Endodermal cell (in vitro differentiated cells): Measurements from ENCODE around the gene ASIC5. TPM values are rescaled to one million over a fixed set of nuclear protein-coding genes. Genes with fewer than 3 reads are reported as not detected.

ENCODE experiments used
- DNase-seq: peaks from one replicate; pipeline ENCODE4 v3.0.0-alpha.2; 2017
- H3K27ac ChIP-seq: 2 replicates; pipeline ENCODE4 v1.5.1; 2013; ENCODE audit warnings: mild to moderate bottlenecking, low read depth, low read length, moderate library complexity
- H3K27me3 ChIP-seq: 2 replicates; pipeline ENCODE4 v1.6.1; 2013; ENCODE audit warnings: mild to moderate bottlenecking, low read length, moderate library complexity; ENCODE audit not compliant: insufficient read depth, control insufficient read depth, poor library complexity, severe bottlenecking
- H3K36me3 ChIP-seq: 2 replicates; pipeline ENCODE4 v1.7.0; 2013; ENCODE audit warnings: mild to moderate bottlenecking, low read length, moderate library complexity; ENCODE audit not compliant: control insufficient read depth, insufficient read depth
- H3K4me1 ChIP-seq: one replicate; pipeline ENCODE4 v1.7.0; 2013; ENCODE audit warnings: low read length; ENCODE audit not compliant: control insufficient read depth, insufficient read depth
- H3K4me3 ChIP-seq: 2 replicates; pipeline ENCODE4 v1.5.1; 2013; ENCODE audit warnings: mild to moderate bottlenecking, low read length, moderate library complexity
- H3K9ac ChIP-seq: 2 replicates; pipeline ENCODE4 v1.6.1; 2013; ENCODE audit warnings: mild to moderate bottlenecking, low read length, moderate library complexity; ENCODE audit not compliant: poor library complexity, severe bottlenecking; ENCODE audit errors: extremely low read depth
- H3K9me3 ChIP-seq: 2 replicates; pipeline ENCODE4 v1.6.1; 2013; ENCODE audit warnings: mild to moderate bottlenecking, low read length, moderate library complexity; ENCODE audit not compliant: control insufficient read depth
- H3K27ac Mint-ChIP-seq: 2 replicates; pipeline ENCODE4 v1.8.0; 2020; ENCODE audit warnings: mixed read lengths
- H3K27me3 Mint-ChIP-seq: 2 replicates; pipeline ENCODE4 v1.8.0; 2021; ENCODE audit warnings: mild to moderate bottlenecking, mixed read lengths; ENCODE audit not compliant: insufficient read depth
- H3K36me3 Mint-ChIP-seq: 2 replicates; pipeline ENCODE4 v1.8.0; 2020; ENCODE audit warnings: low read depth, mixed read lengths
- H3K4me1 Mint-ChIP-seq: 2 replicates; pipeline ENCODE4 v1.8.0; 2020; ENCODE audit warnings: mixed read lengths
- H3K4me3 Mint-ChIP-seq: 2 replicates; pipeline ENCODE4 v1.8.0; 2020; ENCODE audit warnings: mild to moderate bottlenecking, moderate library complexity, mixed read lengths
- H3K9me3 Mint-ChIP-seq: 2 replicates; pipeline ENCODE4 v1.8.0; 2020; ENCODE audit warnings: mild to moderate bottlenecking, mixed read lengths
- CTCF ChIP-seq: fragments of 200-600 bp; sonication (generic); conservative IDR thresholded peaks from 2 replicates; pipeline ENCODE4 v1.5.0; 2021; ENCODE audit warnings: antibody characterized with exemption, mild to moderate bottlenecking
- WGBS, 2 experiments: methylation state at CpG; one replicate each; pipeline versions ENCODE4 v1.1.5 to v1.1.7; 2013; ENCODE audit warnings: missing lambda C conversion rate in 2 of 2, mixed read lengths in 1 of 2; ENCODE audit not compliant: insufficient coverage in 1 of 2, insufficient read length in 1 of 2; 5-methylcytosine and 5-hydroxymethylcytosine counted together
- total RNA-seq, 2 donors: library from RNA; stranded (reverse); fragmentation: NEBNext Ultra II Directional in 1 of 2; extraction: Animal tissue kit (Norgen Biotek cat#: 25700) in 1 of 2; gene quantifications; 2 replicates in 1 of 2; 3 replicates in 1 of 2; pipeline ENCODE4 v1.2.1, GENCODE V29; 2021

The ASIC5 gene
- total RNA-seq, 2 donors from 2014 or later: not detected

- H3K36me3 ChIP-seq: no peaks in the 10 kb centered on the region
- H3K4me1 ChIP-seq: no peaks in the 10 kb centered on the region
- 88% methylated on average over 2 of the region's 2 CpGs; no CpG with 5 or more reads in 1 of the 2 experiments for WGBS, 2 experiments
- Mint-ChIP-seq H3K4me1 (peaks cover 7% of the 10 kb centered on the region), H3K27ac (no peak overlapping the region), H3K4me3 (no peak overlapping the region), H3K9me3 (no peaks in the 10 kb centered on the region), H3K27me3 (no peaks in the 10 kb centered on the region), H3K36me3 (no peaks in the 10 kb centered on the region)
- no peak overlapping the region for H3K9ac ChIP-seq
- H3K27me3 ChIP-seq: no peaks in the 10 kb centered on the region
- H3K27ac ChIP-seq: no peak overlapping the region
- no peaks in the 10 kb centered on the region for H3K9me3 ChIP-seq
- no peak for TF ChIP-seq CTCF
- H3K4me3 ChIP-seq: no peak overlapping the region
- DNase-seq: no peak
These were observed 10.2 kb downstream of the ASIC5 start for GRCh38 chr4:155855897-155856296.

- Histone ChIP-seq H3K9me3 (peaks cover 1% of the 10 kb centered on the region), H3K9ac (no peak overlapping the region), H3K4me1 (no peaks in the 10 kb centered on the region), H3K4me3 (no peak overlapping the region), H3K27ac (no peak overlapping the region), H3K27me3 (no peaks in the 10 kb centered on the region), H3K36me3 (no peaks in the 10 kb centered on the region)
- Mint-ChIP-seq H3K4me3 (no peak overlapping the region), H3K27ac (no peak overlapping the region), H3K27me3 (no peaks in the 10 kb centered on the region), H3K4me1 (peaks cover 7% of the 10 kb centered on the region), H3K9me3 (peaks cover 10% of the 10 kb centered on the region), H3K36me3 (no peaks in the 10 kb centered on the region)
- WGBS, 2 experiments: 72 to 84% methylated on average over 2 to 6 of the region's 6 CpGs
- DNase-seq: no peak
- TF ChIP-seq CTCF: no peak
These were observed 11.4 kb downstream of the ASIC5 start for GRCh38 chr4:155854582-155855226.

- no peak for DNase-seq
- H3K4me3 Mint-ChIP-seq: no peak overlapping the region
- no peaks in the 10 kb centered on the region for H3K27me3 ChIP-seq
- H3K9ac ChIP-seq: no peak overlapping the region
- peaks cover 16% of the 10 kb centered on the region for H3K9me3 ChIP-seq
- no peaks in the 10 kb centered on the region for H3K36me3 Mint-ChIP-seq
- no peaks in the 10 kb centered on the region for H3K27me3 Mint-ChIP-seq
- no peaks in the 10 kb centered on the region for H3K36me3 ChIP-seq
- H3K9me3 Mint-ChIP-seq: peaks cover 18% of the 10 kb centered on the region
- H3K27ac ChIP-seq: no peak overlapping the region
- no peaks in the 10 kb centered on the region for H3K4me1 ChIP-seq
- H3K4me1 Mint-ChIP-seq: peaks cover 7% of the 10 kb centered on the region
- WGBS, 2 experiments: 100% methylated on average over 1 of the region's 3 CpGs; no CpG with 5 or more reads in 1 of the 2 experiments
- no peak for TF ChIP-seq CTCF
- no peak overlapping the region for H3K4me3 ChIP-seq
- H3K27ac Mint-ChIP-seq: no peak overlapping the region
These were observed 12.9 kb downstream of the ASIC5 start for GRCh38 chr4:155853189-155853588.
